GM19023 (cell line): ENCODE measurements around the gene SPSB2.

Experiments used
- ATAC-seq: cut with Tn5 transposase; IDR thresholded peaks from one replicate; pipeline ENCODE4 v1.9.1; 2021; ENCODE audit warnings: mild to moderate bottlenecking, moderate library complexity; ENCODE audit not compliant: unreplicated experiment

Gene SPSB2

DNA sequence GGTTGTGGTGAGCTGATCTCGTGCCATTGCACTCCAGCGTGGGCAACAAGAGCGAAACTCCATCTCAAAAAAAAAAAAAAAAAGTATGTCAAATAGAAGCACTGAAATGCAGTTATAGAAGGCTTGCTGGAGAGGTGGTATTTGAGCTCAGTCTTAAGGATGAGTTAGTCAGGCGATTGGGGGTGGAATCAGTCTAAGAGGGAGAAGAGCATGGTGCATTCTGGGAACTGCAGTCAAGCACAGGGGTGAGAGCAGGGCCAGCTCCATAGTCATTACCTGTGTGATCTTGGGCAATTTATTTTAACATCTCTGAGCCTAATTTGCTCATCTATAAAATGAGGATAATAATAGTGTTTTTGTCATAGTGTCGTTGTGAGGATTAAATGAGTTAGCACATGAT lies 38.2 kb downstream of the SPSB2 start:
- no peak for ATAC-seq

DNA sequence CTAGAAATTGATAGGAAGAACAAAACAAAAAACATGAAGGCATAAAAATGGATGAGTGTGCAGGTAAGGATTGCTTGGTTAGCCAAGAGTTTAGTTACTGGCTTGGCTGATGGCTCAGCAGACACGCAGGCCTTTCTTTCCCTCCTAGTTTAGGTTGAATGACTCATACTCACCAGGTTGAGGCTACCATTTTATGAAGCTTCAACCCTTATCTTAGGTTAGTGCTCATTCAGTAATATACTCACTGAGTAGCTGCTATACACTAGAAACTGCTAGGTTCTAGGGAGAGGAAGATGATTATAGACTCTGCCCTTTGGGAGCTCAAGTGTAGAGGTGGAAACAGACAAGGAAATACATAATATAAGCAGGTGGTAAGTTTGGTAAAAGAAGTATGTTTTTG lies 38.8 kb downstream of the SPSB2 start:
- ATAC-seq, result no peak

DNA sequence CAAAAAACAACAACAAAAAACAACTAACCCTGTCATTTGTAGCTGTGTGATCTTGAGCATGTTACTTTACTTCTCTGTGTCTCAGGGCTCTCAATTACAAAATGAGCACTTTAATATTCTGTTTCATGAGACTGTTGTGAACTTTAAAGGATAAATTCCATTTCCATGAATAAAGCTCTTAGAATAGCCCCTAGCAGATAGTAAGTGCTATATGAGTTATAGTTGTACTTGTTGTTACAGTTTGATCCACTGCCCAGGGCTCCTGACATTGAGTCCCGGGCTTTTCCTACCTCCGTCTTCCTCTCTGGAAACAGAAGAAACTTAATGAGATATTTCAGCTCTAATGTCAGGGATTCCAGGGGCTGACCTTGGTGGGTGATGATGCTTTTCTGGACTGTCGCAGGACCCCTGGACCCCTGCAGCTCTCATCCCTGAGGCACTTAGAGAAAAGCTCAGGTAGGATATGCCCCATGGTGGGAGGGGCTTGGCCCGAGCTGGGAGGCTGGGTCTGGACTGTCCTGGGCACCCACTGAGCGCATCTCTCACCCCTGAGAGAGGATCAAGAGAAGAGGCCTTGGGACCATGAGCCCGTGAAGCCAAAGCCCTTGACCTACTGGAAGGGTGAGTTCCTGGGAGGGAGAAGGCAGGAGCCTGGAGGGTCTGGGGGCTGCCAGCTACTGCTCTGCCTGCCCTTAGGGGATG lies 39.8 kb downstream of the SPSB2 start:
- no peak for ATAC-seq

DNA sequence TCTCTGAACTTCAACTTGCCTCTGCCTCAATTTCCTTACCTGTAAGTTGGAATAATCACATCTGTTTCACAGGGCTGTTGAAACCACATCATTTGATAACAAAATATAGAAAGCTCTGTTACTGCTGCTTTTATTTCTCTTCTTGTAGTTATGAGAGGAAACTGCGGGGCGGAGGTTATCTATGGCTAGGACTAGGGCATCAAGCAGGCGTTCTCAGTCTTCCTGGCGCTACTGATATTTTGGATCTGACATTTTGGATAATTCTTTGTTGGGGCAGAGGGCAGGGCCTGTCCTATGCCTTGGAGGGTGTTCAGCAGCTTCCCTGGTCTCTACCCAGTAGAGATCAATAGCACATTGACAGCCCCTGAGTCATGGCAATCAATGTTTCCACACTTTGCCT lies 41.0 kb downstream of the SPSB2 start:
- ATAC-seq, result no peak

DNA sequence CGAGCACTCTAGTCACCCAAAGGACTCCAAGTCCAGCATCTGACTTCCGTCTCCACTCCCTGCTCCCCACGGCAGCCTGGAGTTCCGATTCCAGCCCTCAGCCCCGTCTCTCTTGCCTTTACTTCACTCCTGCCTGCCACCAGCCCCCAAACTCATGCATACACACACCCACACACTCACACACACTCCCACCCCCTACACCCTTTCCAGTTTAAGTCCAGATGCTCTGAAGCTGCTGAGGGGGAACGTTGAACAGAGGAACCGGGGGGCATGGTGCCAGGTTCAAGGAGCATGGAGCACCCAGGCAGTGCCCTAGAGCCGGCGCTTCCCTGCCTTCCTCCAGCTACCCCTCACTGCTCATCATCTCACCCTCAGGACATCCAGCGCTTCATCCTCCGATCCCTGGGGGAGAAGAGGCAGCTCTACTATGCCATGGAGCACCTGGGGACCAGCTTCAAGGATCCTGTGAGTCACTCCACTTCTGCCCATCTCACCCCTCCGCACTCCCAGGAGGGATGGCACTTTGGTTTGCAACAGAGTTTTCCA lies 41.6 kb downstream of the SPSB2 start:
- ATAC-seq, result no peak

DNA sequence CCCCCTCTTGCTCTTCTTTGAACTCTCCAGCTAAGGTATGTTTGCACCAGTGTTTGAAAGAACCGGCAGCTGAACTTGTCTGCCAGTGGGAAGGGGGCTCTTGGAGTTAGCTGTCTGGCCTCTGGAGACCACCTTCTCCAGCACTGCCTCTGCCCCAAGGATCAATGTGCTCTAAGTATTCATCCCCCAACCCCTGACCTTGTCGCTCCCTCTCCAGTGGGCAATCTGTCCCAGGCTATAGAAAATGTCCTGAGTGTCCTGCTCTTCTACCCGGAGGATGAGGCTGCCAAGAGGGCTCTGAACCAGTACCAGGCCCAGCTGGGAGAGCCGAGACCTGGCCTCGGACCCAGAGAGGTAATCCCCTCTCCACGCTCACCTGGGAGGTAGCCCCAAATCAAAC lies 42.1 kb downstream of the SPSB2 start:
- ATAC-seq, result no peak

DNA sequence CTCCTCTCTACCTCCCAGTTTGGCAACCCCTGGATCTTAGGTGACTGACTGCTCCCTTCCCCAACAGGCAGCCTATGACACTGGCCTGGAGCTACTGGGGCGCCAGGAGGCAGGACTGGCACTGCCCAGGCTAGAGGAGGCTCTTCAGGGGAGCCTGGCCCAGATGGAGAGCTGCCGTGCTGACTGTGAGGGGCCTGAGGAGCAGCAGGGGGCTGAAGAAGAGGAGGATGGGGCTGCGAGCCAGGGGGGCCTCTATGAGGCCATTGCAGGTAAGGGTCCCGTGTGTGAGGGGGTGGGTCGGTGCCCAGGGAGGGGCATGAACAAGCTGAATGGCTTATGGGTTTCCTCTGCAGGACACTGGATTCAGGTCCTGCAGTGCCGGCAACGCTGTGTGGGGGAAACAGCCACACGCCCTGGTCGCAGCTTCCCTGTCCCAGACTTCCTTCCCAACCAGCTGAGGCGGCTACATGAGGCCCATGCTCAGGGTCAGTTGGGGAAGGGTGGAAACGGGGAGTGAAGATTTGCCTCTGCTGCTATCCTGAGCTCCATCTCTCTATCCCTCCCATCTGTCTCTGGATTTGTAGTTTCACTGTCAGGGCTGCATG lies 42.7 kb downstream of the SPSB2 start:
- no peak for ATAC-seq

DNA sequence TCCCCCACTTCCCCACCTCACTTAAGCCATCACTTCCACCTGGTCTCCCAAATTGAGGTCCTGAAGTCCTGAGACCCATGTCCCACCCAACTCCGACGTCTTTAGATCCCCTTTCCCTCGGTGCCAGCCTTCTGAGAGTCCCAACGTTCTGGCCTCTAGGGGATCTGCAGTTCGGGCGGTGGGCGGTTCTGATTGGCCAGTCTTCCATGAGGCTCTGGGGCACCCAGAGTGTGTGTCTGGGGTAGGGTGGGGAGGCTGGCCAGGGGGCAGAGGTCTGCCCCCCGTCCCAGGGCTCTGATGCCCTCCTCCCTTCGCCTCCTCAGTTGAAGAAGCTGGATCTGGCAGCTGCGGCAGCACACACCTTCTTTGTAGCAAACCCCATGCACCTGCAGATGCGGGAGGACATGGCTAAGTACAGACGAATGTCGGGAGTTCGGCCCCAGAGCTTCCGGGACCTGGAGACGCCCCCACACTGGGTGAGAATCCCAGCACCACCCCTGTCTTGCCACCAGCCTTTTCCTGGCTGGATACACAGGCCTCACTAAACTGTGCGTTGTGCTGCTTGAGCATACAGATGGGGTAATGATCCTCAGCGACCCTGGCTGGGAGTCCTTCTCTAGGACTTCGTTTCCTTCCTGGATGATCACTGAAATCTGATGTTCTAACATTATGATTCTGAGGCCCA lies 43.4 kb downstream of the SPSB2 start:
- ATAC-seq, result no peak

DNA sequence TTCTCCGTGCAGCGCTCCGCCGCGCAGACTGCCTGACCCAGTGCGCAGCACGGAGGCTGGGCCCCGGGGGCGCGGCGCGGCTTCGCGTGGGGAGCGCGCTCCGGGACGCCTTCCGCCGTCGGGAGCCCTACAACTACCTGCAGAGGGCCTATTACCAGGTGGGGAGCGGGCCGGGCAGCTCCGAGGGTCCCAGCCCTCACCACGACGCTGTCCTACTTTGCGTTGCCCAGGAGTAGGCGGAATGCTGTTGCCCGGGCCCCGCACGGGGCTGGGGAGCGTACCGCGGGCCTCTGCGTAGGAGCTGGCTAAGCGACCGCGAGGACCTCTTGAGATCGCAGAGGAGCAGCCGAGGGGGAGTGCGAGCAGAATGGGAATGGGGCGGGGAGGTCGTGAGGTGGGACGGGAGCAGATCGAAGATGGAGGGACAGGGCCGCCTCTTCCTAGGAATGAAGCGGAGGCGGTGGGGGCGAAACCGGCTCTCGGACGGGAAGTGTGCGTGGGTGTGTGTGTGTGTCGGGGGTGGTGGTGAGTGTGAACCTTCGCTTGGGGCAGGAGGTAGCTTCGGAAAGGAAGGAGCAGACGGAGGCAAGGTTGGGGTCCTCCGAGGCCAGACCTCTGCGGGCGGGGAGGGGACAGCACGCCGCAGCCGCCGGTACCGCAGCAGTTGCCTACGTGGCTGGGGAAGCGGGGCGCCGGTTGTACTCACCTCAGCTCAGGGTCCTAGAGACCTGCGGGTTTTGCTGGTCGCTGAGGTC lies 44.1 kb downstream of the SPSB2 start:
- ATAC-seq, result no peak

DNA sequence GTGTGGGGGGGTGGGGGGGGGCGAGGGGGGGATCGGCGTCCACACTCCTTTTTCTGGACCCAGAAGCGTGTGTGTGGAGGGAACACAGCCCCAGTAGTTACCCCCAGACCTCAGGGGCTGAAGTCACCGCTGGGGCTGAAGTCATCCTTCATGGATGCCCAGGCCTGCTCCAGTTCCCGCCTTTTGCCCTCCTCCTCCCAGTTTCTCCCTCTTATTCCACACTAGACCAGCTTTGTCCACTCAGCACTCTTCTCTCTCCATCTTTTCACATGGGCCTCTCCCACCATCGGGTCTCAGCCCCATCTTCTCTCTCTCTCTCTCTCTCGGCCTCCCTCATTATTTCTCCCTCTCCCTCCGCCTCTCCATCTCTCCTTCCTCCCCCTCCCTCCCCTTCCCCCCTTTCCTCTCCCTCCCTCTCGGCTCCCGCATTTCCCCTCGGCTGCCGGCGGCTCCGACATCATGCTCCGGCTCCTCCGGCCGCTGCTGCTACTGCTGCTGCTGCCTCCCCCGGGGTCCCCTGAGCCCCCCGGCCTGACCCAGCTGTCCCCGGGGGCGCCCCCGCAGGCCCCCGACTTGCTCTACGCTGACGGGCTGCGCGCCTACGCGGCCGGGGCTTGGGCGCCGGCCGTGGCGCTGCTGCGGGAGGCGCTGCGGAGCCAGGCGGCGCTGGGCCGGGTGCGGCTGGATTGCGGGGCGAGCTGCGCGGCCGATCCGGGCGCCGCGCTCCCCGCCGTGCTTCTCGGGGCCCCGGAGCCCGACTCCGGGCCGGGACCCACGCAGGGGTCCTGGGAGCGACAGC lies 44.9 kb downstream of the SPSB2 start, which contains the start of gene P3H3:
Gene P3H3, plus strand, starts transcription at position 426 of the 799 bp plus-strand sequence. Its CDS starts 34 bp downstream, at position 460.
- ATAC-seq, result no peak

DNA sequence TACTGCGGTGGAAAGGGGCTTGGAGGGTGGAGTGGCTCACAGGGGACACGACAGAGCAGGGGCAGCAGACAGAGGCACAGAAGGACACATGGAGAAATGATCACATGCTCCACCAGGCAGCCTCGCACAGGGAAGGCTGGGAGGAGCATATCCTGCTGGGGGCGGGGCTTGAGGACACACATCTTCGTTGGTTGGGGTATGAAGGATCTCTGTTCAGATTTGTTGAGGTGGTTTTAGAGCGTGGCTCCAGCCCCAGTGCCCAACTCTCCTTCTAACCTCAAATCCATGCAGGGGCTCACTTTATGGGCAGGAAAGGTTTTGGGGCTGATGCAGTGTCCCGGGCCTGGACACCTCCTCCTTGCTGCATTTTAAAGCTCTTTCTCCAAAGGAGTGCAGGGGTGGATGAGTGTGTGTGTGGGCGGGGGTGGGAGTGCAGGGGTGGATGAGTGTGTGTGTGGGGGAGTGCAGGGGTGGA lies 45.6 kb downstream of the SPSB2 start:
- no peak for ATAC-seq

DNA sequence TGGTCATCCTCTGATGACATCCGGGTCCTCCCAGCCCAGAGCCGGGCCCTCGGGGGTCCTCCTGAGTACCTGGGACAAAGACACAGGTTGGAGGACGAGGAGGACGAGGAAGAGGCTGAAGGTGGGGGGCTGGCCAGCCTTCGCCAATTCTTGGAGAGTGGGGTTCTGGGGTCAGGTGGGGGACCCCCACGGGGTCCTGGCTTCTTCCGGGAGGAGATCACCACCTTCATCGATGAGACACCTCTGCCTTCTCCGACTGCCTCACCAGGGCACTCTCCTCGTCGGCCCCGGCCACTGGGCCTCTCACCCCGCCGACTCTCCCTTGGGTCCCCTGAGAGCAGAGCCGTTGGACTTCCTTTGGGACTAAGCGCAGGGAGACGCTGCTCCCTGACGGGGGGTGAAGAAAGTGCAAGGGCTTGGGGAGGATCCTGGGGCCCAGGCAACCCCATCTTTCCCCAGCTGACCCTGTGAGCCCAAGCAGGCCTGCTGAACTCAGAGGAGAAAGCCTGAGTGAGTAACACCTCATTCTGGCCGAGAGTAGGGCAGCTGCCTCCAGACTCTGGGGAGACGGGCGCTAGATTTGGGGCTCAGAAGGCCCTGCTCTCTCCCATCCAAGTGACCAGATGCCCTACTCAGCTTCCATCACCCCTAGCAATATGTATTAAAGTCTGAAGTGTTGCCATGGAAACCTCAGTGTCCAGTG lies 46.2 kb downstream of the SPSB2 start:
- ATAC-seq, result no peak

DNA sequence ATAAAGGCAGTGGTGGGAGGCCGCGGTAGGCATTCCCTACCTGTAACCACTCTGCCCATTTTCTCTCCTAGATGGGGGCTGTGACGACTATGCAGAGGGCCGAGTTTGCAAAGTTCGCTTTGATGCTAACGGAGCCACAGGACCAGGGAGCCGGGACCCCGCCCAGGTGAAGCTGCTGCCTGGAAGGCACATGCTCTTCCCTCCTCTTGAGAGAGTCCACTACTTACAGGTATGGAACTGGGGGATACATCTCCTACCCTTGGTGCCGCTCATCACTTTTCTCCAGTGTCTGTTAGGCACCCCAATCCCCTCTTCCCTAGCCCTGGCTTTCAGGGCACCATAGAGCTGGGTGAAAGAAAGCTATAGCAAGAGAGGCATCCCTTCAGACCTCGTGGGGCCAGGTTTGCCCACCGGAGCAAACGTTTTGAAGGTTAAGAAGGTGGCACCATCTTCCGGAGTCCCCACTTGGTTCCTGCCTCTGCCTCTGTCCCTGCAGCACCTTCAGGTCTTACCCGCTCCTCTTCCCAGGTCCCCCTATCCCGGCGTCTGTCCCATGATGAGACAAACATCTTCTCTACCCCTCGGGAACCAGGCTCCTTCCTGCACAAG lies 46.9 kb downstream of the SPSB2 start:
- ATAC-seq, result no peak

DNA sequence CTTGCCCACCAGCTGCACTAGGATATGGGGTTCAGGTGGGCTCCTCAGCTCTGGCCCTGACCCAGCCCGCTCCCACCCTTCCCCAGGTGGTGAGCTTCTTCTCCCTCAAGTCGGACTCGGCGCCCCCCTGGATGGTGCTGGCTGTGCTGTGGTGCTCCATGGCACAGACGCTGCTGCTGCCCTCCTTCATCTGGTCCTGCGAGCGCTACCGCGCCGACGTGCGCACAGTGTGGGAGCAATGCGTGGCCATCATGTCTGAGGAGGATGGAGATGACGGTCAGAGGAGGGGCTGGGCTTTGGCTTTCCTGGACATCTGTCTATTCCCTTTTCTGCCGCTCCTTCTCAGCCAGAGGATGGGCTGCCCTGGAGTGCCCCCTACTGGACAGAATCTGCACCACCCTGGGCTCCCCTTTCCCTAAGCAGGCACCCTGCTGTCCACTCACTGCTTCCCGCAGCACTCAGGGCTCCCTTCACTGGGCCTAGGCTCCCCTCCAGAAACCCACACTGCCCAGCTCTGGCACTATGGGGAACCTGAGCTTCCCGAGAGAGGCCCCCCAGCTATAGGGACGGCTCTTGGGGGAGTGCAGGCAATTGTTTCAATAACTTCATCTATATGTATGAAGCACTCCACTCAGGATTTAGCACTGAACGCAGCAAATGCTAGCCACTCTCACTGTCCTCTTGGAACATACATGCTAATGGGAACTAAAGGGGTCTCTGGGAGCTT lies 47.5 kb downstream of the SPSB2 start:
- no peak for ATAC-seq

DNA sequence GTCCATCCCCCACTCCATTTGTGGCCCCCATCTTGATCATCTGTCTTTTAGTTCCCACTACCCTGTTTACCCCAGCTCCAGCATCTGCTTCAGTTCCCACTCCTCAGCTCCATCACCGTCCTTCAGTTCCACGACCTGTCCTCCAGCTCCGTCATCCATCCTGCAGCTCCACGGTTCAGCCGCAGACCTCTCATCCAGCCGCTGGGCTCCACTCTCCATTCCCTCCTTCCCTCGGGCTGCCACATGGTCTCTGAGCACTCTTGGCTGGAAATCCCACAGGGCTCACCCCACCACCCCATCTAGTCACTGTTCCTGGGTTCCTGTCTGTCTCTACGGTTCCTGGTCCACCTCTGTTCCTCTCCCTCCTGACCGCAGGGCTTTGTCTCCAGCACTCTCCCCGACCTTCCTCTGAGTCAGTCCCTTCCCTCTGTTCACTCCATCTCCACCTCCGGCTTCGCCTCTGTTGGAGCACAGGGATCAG lies 48.2 kb downstream of the SPSB2 start:
- no peak for ATAC-seq

DNA sequence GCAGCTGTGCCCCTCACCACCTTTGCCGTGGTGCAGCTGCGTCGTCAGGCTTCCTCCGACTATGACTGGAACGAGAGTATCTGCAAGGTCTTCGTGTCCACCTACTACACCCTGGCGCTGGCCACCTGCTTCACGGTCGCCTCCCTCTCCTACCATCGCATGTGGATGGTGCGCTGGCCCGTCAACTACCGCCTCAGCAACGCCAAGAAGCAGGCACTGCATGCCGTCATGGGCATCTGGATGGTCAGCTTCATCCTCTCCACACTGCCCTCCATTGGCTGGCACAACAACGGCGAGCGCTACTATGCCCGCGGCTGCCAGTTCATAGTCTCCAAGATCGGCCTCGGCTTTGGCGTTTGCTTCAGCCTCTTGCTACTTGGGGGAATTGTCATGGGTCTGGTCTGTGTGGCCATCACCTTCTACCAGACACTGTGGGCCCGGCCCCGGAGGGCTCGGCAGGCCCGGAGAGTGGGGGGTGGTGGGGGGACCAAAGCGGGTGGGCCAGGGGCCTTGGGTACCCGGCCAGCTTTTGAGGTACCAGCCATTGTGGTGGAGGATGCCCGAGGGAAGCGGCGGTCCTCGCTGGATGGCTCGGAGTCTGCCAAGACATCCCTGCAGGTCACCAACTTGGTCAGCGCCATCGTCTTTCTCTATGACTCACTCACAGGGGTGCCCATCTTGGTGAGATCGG lies 48.9 kb downstream of the SPSB2 start:
- ATAC-seq, result no peak

DNA sequence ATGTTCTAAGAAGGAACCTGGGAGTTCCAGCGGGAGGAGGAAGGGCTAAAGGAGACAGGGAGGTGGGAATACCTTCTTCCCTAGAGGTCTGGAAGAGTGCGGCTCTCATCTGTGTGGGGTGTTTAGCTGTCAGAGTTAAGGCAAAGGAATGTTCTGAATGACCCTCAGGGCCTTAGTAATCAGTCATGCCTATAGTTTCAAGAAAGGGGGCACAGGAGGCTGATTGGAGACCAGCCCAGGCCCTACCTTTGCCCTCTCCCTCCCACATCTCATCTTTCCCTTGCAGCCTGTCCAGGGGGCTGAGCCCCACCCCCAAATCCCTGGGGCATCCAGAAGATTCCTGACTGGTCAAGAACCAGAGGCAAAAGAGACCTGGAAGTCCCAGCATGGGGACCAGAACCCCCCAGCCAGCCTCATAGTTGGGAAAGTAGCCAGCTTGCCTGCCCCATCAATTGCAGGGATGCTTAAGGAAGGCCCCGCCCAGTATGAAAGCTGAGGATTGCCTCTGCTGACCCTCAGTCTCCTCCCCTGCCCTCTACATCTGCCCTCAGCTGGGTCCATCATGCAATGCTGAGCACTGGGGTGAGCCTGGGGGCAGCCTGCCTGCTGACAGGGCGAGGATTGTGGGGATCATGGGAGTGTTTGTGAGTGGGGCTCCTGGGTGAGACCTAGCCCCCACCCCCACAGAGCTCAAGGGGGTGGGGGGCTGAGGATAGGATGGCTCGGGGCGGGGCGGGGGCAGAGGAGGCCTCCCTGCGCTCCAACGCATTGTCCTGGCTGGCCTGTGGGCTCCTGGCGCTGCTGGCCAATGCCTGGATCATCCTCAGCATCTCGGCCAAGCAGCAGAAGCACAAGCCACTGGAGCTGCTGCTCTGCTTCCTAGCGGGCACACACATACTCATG lies 49.7 kb downstream of the SPSB2 start:
- ATAC-seq, result no peak
